Naive thymus-derived CD4-positive, alpha-beta T cell (primary cell): ENCODE data around the gene NIFK. TPM values are rescaled to one million over a fixed set of nuclear protein-coding genes. Genes with fewer than 3 reads are reported as not detected.

ENCODE experiments used
- ATAC-seq: fragments of 150-1000 bp; cut with Tn5 transposase; 2 replicates; pipeline ENCODE4 v1.10.0; 2021; ENCODE audit warnings: mild to moderate bottlenecking, moderate library complexity
- CTCF ChIA-PET: fragments of 350-600 bp; sonication (Branson Sonifier 250); formaldehyde crosslinking; loops from one replicate; lab custom pipeline; 2021; ENCODE audit warnings: antibody characterized with exemption; lab: Charles Lee
- POLR2A ChIA-PET: fragments of 350-600 bp; sonication (Branson Sonifier 250); formaldehyde crosslinking; loops from one replicate; lab custom pipeline; 2021; ENCODE audit warnings: antibody characterized with exemption, inconsistent platforms; lab: Charles Lee
- DNase-seq, 9 donors: peaks; one replicate each; pipeline versions ENCODE4 v3.0.0 to v3.0.0-alpha.2; 2020 to 2022; ENCODE audit warnings: mixed read lengths in 1 of 9
- H3K27ac ChIP-seq: one replicate; pipeline ENCODE4 v1.7.0; 2013; ENCODE audit warnings: mild to moderate bottlenecking, low read depth, low read length, moderate library complexity
- H3K27me3 ChIP-seq, 2 donors: one replicate each; pipeline ENCODE4 v1.7.0; 2013; ENCODE audit warnings: low read length in 2 of 2, mild to moderate bottlenecking in 2 of 2, moderate library complexity in 2 of 2; ENCODE audit not compliant: control insufficient read depth in 2 of 2, insufficient read depth in 2 of 2
- H3K36me3 ChIP-seq, 3 experiments: 1 replicate in 2 of 3; 2 replicates in 1 of 3; pipeline ENCODE4 v1.7.0; 2013; ENCODE audit warnings: low read length in 3 of 3, mild to moderate bottlenecking in 3 of 3, moderate library complexity in 1 of 3; ENCODE audit not compliant: insufficient read depth in 3 of 3, control insufficient read depth in 2 of 3
- H3K4me1 ChIP-seq, 2 donors: one replicate each; pipeline ENCODE4 v1.7.0; 2013; ENCODE audit warnings: low read length in 2 of 2, mild to moderate bottlenecking in 2 of 2, moderate library complexity in 1 of 2; ENCODE audit not compliant: control insufficient read depth in 2 of 2, insufficient read depth in 2 of 2
- H3K4me3 ChIP-seq: 2 replicates; pipeline ENCODE4 v1.7.0; 2013; ENCODE audit warnings: mild to moderate bottlenecking, low read length
- H3K9me3 ChIP-seq, 3 experiments: 1 replicate in 2 of 3; 2 replicates in 1 of 3; pipeline ENCODE4 v1.7.0; 2013; ENCODE audit warnings: low read length in 3 of 3; ENCODE audit not compliant: control insufficient read depth in 2 of 3
- H3K27ac Mint-ChIP-seq, 9 donors: one replicate each; pipeline ENCODE4 v1.8.0; 2020 to 2022; ENCODE audit warnings: mixed read lengths in 9 of 9, mild to moderate bottlenecking in 8 of 9, moderate library complexity in 5 of 9, inconsistent platforms in 2 of 9
- H3K27me3 Mint-ChIP-seq, 5 donors: one replicate each; pipeline ENCODE4 v1.8.0; 2021 to 2022; ENCODE audit warnings: mixed read lengths in 5 of 5, mild to moderate bottlenecking in 1 of 5
- H3K36me3 Mint-ChIP-seq, 5 donors: one replicate each; pipeline ENCODE4 v1.8.0; 2020 to 2022; ENCODE audit warnings: mixed read lengths in 5 of 5, mild to moderate bottlenecking in 3 of 5, inconsistent platforms in 1 of 5
- H3K4me1 Mint-ChIP-seq, 7 donors: one replicate each; pipeline ENCODE4 v1.8.0; 2020 to 2022; ENCODE audit warnings: mixed read lengths in 7 of 7, mild to moderate bottlenecking in 3 of 7, inconsistent platforms in 1 of 7
- H3K4me3 Mint-ChIP-seq, 10 donors: one replicate each; pipeline ENCODE4 v1.8.0; 2020 to 2022; ENCODE audit warnings: mild to moderate bottlenecking in 10 of 10, mixed read lengths in 10 of 10, moderate library complexity in 6 of 10, inconsistent platforms in 2 of 10
- H3K9me3 Mint-ChIP-seq, 11 donors: one replicate each; pipeline ENCODE4 v1.8.0; 2020 to 2022; ENCODE audit warnings: mixed read lengths in 11 of 11, mild to moderate bottlenecking in 4 of 11, inconsistent platforms in 1 of 11, moderate library complexity in 1 of 11
- intact Hi-C, 2 donors: fragments of 100-400 bp; cut with micrococcal nuclease; formaldehyde crosslinking; loops; one replicate each; pipeline ENCODE4 v1.15.1; 2023
- polyA plus RNA-seq, 2 donors: library from polyadenylated mRNA; unstranded; fragments of 300-500 nt; fragmentation: Illumina TruSeq; gene quantifications; one replicate each; pipeline ENCODE4 v1.2.3, GENCODE V29; 2021
- total RNA-seq, 6 experiments: library from RNA in 5 of 6; stranded (reverse) in 5 of 6; gene quantifications; 1 replicate in 5 of 6; 2 replicates in 1 of 6; pipeline ENCODE4 v1.2.3 and lab custom pipeline; 2021 to 2026

The NIFK gene
- total and polyA plus RNA-seq, 7 experiments from 2014 or later = 35.3 to 88.1 (median 75.5) TPM

DNA sequence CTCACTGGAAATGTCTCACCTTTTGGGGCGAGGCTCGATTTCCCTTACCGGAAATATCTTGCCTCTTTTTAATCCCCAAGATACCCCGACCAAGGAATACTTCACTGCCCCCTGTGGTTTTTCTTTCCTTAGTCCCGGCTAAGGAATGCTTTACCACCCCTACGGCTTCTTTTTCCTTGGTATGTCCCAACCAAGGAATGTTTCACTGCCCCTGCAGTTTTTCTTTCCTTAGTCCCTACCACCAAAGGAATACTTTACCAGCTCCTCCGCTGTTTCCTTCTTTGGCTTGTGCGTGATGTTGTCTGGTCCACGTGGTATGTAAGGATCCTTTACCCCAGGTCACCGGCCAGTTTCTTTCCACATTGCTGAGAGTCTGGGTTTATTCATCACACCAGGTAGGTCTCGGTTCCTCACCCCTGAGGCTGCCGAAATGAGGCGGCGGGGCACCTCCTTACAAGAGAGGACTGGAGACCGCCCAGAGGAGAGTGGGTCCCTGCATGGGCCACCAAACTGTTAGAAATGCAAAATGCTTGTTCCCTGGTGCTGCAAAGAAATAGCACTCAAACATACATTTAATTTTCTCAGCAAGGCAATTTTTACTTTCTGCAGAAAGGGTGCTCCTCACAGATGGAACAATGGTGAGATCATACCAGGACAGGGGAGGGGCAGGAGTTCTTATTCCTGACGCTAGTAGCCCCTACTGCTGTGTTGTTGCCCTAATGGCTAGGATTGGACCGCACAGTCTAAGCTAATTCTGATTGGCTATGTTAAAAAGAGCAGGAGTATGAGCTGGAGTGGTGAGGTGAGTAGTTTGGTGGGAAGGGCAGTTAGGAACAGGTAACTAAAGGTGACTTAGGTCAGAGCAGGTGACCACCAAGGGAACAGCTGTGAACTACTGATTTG lies 54.0 kb downstream of the NIFK start:
- Mint-ChIP-seq H3K27me3 (peaks cover 0 to 3% (median 0%) of the 10 kb centered on the region in 5 donors), H3K4me3 (no peak overlapping the region), H3K27ac (peak overlapping the region in 2 of 9 donors; percentile 43 to 52), H3K9me3 (peaks cover 13 to 76% (median 37%) of the 10 kb centered on the region in 11 donors), H3K36me3 (peaks cover 4 to 24% (median 17%) of the 10 kb centered on the region in 5 donors), H3K4me1 (peaks cover 0 to 13% (median 0%) of the 10 kb centered on the region in 7 donors)
- DNase-seq (no peak), ATAC-seq (no peak)
- H3K4me1 ChIP-seq = no peaks in the 10 kb centered on the region
- no peak overlapping the region for H3K27ac ChIP-seq
- POLR2A ChIA-PET = no interaction called here
- H3K27me3 ChIP-seq = no peaks in the 10 kb centered on the region
- intact Hi-C loops = no loop called here
- CTCF ChIA-PET = no interaction called here
- H3K36me3 ChIP-seq = no peaks in the 10 kb centered on the region
- H3K9me3 ChIP-seq = peaks cover 0 to 25% (median 12%) of the 10 kb centered on the region in 3 experiments
- H3K4me3 ChIP-seq = no peak overlapping the region

DNA sequence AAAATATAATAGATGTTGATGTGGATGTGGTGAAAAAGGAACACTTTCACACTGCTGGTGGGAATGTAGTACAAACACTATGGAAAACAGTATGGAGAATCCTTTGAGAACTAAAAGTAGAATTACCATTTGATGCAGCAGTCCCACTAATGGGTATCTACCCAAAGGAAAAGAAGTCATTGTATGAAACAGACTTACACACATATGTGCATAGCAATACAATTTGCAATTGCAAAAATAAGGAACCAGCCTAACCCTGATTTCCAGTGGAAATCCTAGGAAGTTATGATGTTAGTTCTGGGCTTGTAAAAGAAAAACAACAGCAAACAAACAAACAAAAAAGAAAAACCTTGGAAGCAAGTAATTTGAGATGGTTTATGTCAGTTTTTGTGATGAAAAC lies 58.8 kb downstream of the NIFK start:
- ChIA-PET POLR2A (no interaction called here), CTCF (interaction anchor here (0.6 kb wide), 1 partner anchor 146 kb away, joined by 3 read pairs; no protein-coding TSS in a partner anchor)
- Mint-ChIP-seq H3K9me3 (peaks cover 8 to 87% (median 44%) of the 10 kb centered on the region in 11 donors), H3K4me1 (peaks cover 0 to 11% (median 0%) of the 10 kb centered on the region in 7 donors), H3K27me3 (peaks cover 0 to 3% (median 0%) of the 10 kb centered on the region in 5 donors), H3K36me3 (peaks cover 4 to 21% (median 11%) of the 10 kb centered on the region in 5 donors), H3K27ac (no peak overlapping the region), H3K4me3 (no peak overlapping the region)
- intact Hi-C loops = no loop called here
- Histone ChIP-seq H3K27me3 (no peaks in the 10 kb centered on the region), H3K4me1 (no peaks in the 10 kb centered on the region), H3K36me3 (no peaks in the 10 kb centered on the region), H3K9me3 (peaks cover 0 to 21% (median 5%) of the 10 kb centered on the region in 3 experiments), H3K27ac (no peak overlapping the region), H3K4me3 (no peak overlapping the region)
- DNase-seq = no peak
- no peak for ATAC-seq

Other genes with a start within 250 kb of the NIFK start
- not detected for gene RNU4ATAC, start 206.0 kb downstream of the NIFK start, total RNA-seq
- not detected for gene RNU4ATAC, start 206.0 kb downstream of the NIFK start, polyA plus RNA-seq
- gene CLASP1, start 87.4 kb downstream of the NIFK start, total RNA-seq = 10 to 100 TPM; 58.8 to 76.3 (median 62.7) TPM
- gene CLASP1, start 87.4 kb downstream of the NIFK start, polyA plus RNA-seq = 10 to 100 TPM; 13.8 to 16.1 TPM
- gene TSN, start 18.8 kb upstream of the NIFK start, total RNA-seq = 10 to 100 TPM; 35.8 to 65.8 (median 58.3) TPM
- 10 to 100 TPM; 76.3 to 87.2 TPM for gene TSN, start 18.8 kb upstream of the NIFK start, polyA plus RNA-seq